K562 (cell line): Measurements from ENCODE around the gene SLC7A10. TPM values are rescaled to one million over a fixed set of nuclear protein-coding genes. Genes with fewer than 3 reads are reported as not detected.
"Not testable (repeated sequence)": the region's sequence is repeated elsewhere in the genome, so short reads cannot be mapped to it uniquely, and the experiment has no call there.

Experiments used
- ATAC-seq: fragments of 200-7000 bp; cut with Tn5 transposase; 3 replicates; pipeline ENCODE4 v1.9.1; 2020; ENCODE audit warnings: moderate library complexity
- BruUV-seq: library from RNA; stranded (reverse); fragments of 400-500 nt; replicated peaks from 2 replicates; lab custom pipeline; 2021; lab: Mats Ljungman, UMichigan
- CTCF ChIA-PET: fragments of 300-600 bp; formaldehyde crosslinking; extraction: SDS; loops from one replicate; lab custom pipeline; 2021; ENCODE audit warnings: low intra/inter-chr PET ratio; lab: Yijun Ruan, JAX
- POLR2A ChIA-PET: fragments of 300-600, 350-650 bp; sonication (Branson Sonifier 250); formaldehyde crosslinking; extraction: SDS; loops from one replicate; lab custom pipeline; 2021; ENCODE audit warnings: antibody characterized with exemption, inconsistent platforms; lab: Yijun Ruan, JAX
- DNase-seq, 4 experiments: peaks; one replicate each; pipeline versions ENCODE4 v3.0.0 to v3.0.0-alpha.2; 2011 to 2018; ENCODE audit warnings: low spot score in 3 of 4, mixed read lengths in 3 of 4; ENCODE audit errors: extremely low read depth in 1 of 4
- FAIRE-seq: peaks from 2 replicates; lab custom pipeline; 2011; peaks lifted over from hg19 to GRCh38; lab: Jason Lieb, UNC
- H2AFZ ChIP-seq: 2 replicates; pipeline ENCODE4 v1.6.0; 2011; ENCODE audit warnings: low read depth, low read length, control low read depth, inconsistent platforms
- H3K27ac ChIP-seq: fragments of 200-600 bp; 3 replicates; pipeline ENCODE4 v1.8.0; 2011; ENCODE audit warnings: low read depth, mild to moderate bottlenecking, control low read depth, inconsistent platforms, low read length, moderate library complexity, mixed read lengths; ENCODE audit errors: extremely low read depth
- H3K27me3 ChIP-seq, 2 experiments: fragments of 300-600 bp in 1 of 2; 2 replicates in 1 of 2; 3 replicates in 1 of 2; pipeline versions ENCODE4 v1.6.0 to v1.8.0; 2011; ENCODE audit warnings: inconsistent platforms in 2 of 2, low read length in 2 of 2, mild to moderate bottlenecking in 1 of 2, mixed read lengths in 1 of 2, moderate library complexity in 1 of 2; ENCODE audit not compliant: control insufficient read depth in 2 of 2, insufficient read depth in 2 of 2
- H3K36me3 ChIP-seq: fragments of 300-600 bp; 3 replicates; pipeline ENCODE4 v1.8.0; 2011; ENCODE audit warnings: mild to moderate bottlenecking, low read length, inconsistent platforms; ENCODE audit not compliant: control insufficient read depth, insufficient read depth
- H3K4me1 ChIP-seq, 2 experiments: fragments of 200-600 bp in 1 of 2; replicated peaks in 1 of 2; 2 replicates in 1 of 2; 3 replicates in 1 of 2; pipeline versions ENCODE4 v1.5.1 to v1.8.0; 2011; ENCODE audit warnings: inconsistent platforms in 2 of 2, low read length in 2 of 2, mild to moderate bottlenecking in 1 of 2, mixed read lengths in 1 of 2, moderate library complexity in 1 of 2; ENCODE audit not compliant: control insufficient read depth in 2 of 2, insufficient read depth in 2 of 2
- H3K4me2 ChIP-seq: 2 replicates; pipeline ENCODE4 v1.6.1; 2011; ENCODE audit warnings: low read length, control low read depth, inconsistent platforms, mixed read lengths; ENCODE audit not compliant: insufficient read depth
- H3K4me3 ChIP-seq: fragments of 200-600 bp; sonication (generic), shearing (Covaris generic); 2 replicates; pipeline ENCODE4 v1.5.1; 2016; ENCODE audit warnings: control low read depth, inconsistent platforms
- H3K79me2 ChIP-seq: fragments of 200-600 bp; 3 replicates; pipeline ENCODE4 v1.8.0; 2011; ENCODE audit warnings: low read length, inconsistent platforms; ENCODE audit not compliant: control insufficient read depth, insufficient read depth
- H3K9ac ChIP-seq, 2 experiments: 2 replicates each; pipeline versions ENCODE4 v1.6.0 to v1.6.1; 2011; ENCODE audit warnings: low read depth in 2 of 2, low read length in 2 of 2, control low read depth in 1 of 2, inconsistent platforms in 1 of 2, mild to moderate bottlenecking in 1 of 2, mixed read lengths in 1 of 2; ENCODE audit not compliant: insufficient read depth in 1 of 2
- H3K9me1 ChIP-seq: one replicate; pipeline ENCODE4 v1.6.0; 2011; ENCODE audit warnings: inconsistent platforms, mild to moderate bottlenecking, low read length, moderate library complexity; ENCODE audit not compliant: control insufficient read depth, insufficient read depth
- H3K9me3 ChIP-seq: replicated peaks from 2 replicates; pipeline ENCODE4 v1.5.1; 2011; ENCODE audit warnings: low read depth, low read length, inconsistent platforms; ENCODE audit not compliant: control insufficient read depth, insufficient read depth
- H4K20me1 ChIP-seq: replicated peaks from 2 replicates; pipeline ENCODE4 v1.6.1; 2011; ENCODE audit warnings: low read length, inconsistent platforms, mixed read lengths; ENCODE audit not compliant: control insufficient read depth, insufficient read depth
- BCOR ChIP-seq: fragments of 450-650 bp; IDR thresholded peaks from 2 replicates; pipeline ENCODE4 v1.6.1; 2016
- HDAC3 ChIP-seq: fragments of 450-650 bp; IDR thresholded peaks from 2 replicates; pipeline ENCODE4 v1.6.1; 2018; ENCODE audit warnings: borderline replicate concordance, mild to moderate bottlenecking, moderate library complexity; ENCODE audit not compliant: partially characterized antibody
- RBM25 ChIP-seq: fragments of 200-400 bp; formaldehyde crosslinking; IDR thresholded peaks from 2 replicates; pipeline ENCODE4 v1.6.1; 2018; ENCODE audit warnings: low read length, low read depth, moderate library complexity; ENCODE audit not compliant: severe bottlenecking
- SLC30A9 ChIP-seq: fragments of 250-450 bp; sonication (Bioruptor Pico); IDR thresholded peaks from 2 replicates; pipeline ENCODE4 v1.8.0; 2022; ENCODE audit warnings: mild to moderate bottlenecking, moderate library complexity
- TEAD2 ChIP-seq: fragments of 450-650 bp; IDR thresholded peaks from 2 replicates; pipeline ENCODE4 v1.6.1; 2016; ENCODE audit warnings: missing genetic modification characterization, control low read depth, missing compliant biosample characterization
- U2AF1 ChIP-seq: fragments of 200-400 bp; formaldehyde crosslinking; optimal IDR thresholded peaks from 2 replicates; pipeline ENCODE3; 2017; ENCODE audit warnings: mild to moderate bottlenecking, low read depth, low read length, moderate library complexity
- ZKSCAN1 ChIP-seq: fragments of 150-350 bp; IDR thresholded peaks from 2 replicates; pipeline ENCODE4 v1.6.1; 2016; ENCODE audit warnings: low read depth, low read length
- ZNF184 ChIP-seq: sonication (generic); formaldehyde crosslinking; IDR thresholded peaks from 2 replicates; pipeline ENCODE4 v1.5.0; 2020; ENCODE audit warnings: missing genetic modification reagents
- ZNF449 ChIP-seq: fragments of 250-450 bp; sonication (Bioruptor Pico); IDR thresholded peaks from 2 replicates; pipeline ENCODE4 v1.8.0; 2022; ENCODE audit warnings: moderate library complexity, mild to moderate bottlenecking, inconsistent platforms
- WGBS: fragments of 100-300 bp; shearing (Covaris generic); methylation state at CpG from one replicate; pipeline ENCODE4 v1.1.6; 2016; ENCODE audit warnings: low coverage, mixed read lengths; ENCODE audit not compliant: insufficient coverage; ENCODE audit errors: missing lambda C conversion rate; 5-methylcytosine and 5-hydroxymethylcytosine counted together
- in situ Hi-C: fragments of 300-500 bp; cut with MboI; formaldehyde crosslinking; loops from 4 replicates; pipeline ENCODE4 v1.15.0; 2018; ENCODE audit warnings: inconsistent platforms, mixed read lengths
- intact Hi-C: fragments of 100-400 bp; cut with micrococcal nuclease; formaldehyde crosslinking; loops from 2 replicates; pipeline ENCODE4 v1.14.2; 2022
- polyA plus RNA-seq, 8 experiments: library from polyadenylated mRNA; depleted of rRNA in 4 of 8; stranded (reverse) in 5 of 8; unstranded in 3 of 8; fragments of >200 nt; fragmentation: Nextera tagmentation in 2 of 8; fragmentation: Illumina TruSeq in 1 of 8; extraction: Ambion mirVana in 2 of 8; extraction: Trizol in 1 of 8; gene quantifications; 2 replicates each; pipeline versions ENCODE4 v1.2.1 to v1.2.3, GENCODE V29; 2011 to 2014; ENCODE audit warnings: inconsistent platforms in 1 of 8, missing spikeins in 1 of 8
- total RNA-seq, 7 experiments: library from RNA; depleted of rRNA in 6 of 7; stranded (reverse); fragments of >200 nt in 6 of 7; fragmentation: Illumina TruSeq in 2 of 7; extraction: Trizol in 2 of 7; gene quantifications; 2 replicates each; pipeline versions ENCODE4 v1.2.1 to v1.2.3, GENCODE V29; 2011 to 2021; ENCODE audit warnings: low replicate concordance in 1 of 7

The SLC7A10 gene
- total and polyA plus RNA-seq, 9 of the 15 experiments (the other 6 are each of a cell fraction or from before 2014, with no cell fraction given), result 0.07 TPM; not detected in 8

GRCh38 chr19:33224694-33225457 lies 774 bp downstream of the SLC7A10 start:
- no peak overlapping the region for H3K9ac ChIP-seq
- H3K4me2 ChIP-seq, result no peak overlapping the region
- no peaks in the 10 kb centered on the region for H3K79me2 ChIP-seq
- H3K9me3 ChIP-seq, result no peaks in the 10 kb centered on the region; the same call in none of the 2 replicates
- H3K27me3 ChIP-seq, result peaks cover 21 to 43% of the 10 kb centered on the region in 2 experiments
- no peak overlapping the region for H3K27ac ChIP-seq
- CTCF ChIA-PET, result interaction anchor here (0.7 kb wide), 1 partner anchor 176 kb away, joined by 3 read pairs; no protein-coding TSS in a partner anchor
- DNase-seq, result no peak
- TF ChIP-seq BCOR, result 0 out of 2 replicates have a peak, but pooled peaks have one; percentile 12
- peak; percentile 17 for TF ChIP-seq RBM25
- no peak for TF ChIP-seq SLC30A9 (CRISPR knock-in tag)
- TF ChIP-seq ZNF449 (CRISPR knock-in tag), result no peak
- no peak for TF ChIP-seq U2AF1
- TF ChIP-seq ZKSCAN1, result peak; percentile 73; the same call in 1 of the 2 replicates
- no peak for TF ChIP-seq HDAC3
- no peak for TF ChIP-seq TEAD2 (tag)
- no peak for TF ChIP-seq ZNF184 (CRISPR knock-in tag)
- H2AFZ ChIP-seq, result no peak overlapping the region
- no peak for FAIRE-seq
- H3K4me1 ChIP-seq, result peaks cover 0 to 9% of the 10 kb centered on the region in 2 experiments; a peak in 2 of 5 replicates
- H3K9me1 ChIP-seq, result no peaks in the 10 kb centered on the region
- in situ Hi-C loops, result no loop called here
- BruUV-seq, result no TSS peak
- WGBS, result 47% methylated on average over 17 of the region's 18 CpGs
- no peaks in the 10 kb centered on the region for H3K36me3 ChIP-seq
- no peak overlapping the region for H3K4me3 ChIP-seq
- intact Hi-C loops, result no loop called here
- POLR2A ChIA-PET, result no interaction called here
- H4K20me1 ChIP-seq, result peaks cover 5% of the 10 kb centered on the region; the same call in 1 of the 2 replicates
- ATAC-seq, result no peak

GRCh38 chr19:33222255-33222654 lies 3.4 kb downstream of the SLC7A10 start:
- H3K4me3 ChIP-seq, H3K27ac ChIP-seq, H3K4me2 ChIP-seq, DNase-seq, FAIRE-seq, H3K9me3 ChIP-seq, H4K20me1 ChIP-seq, H3K79me2 ChIP-seq, H3K9me1 ChIP-seq, intact Hi-C loops, BruUV-seq, H3K36me3 ChIP-seq, in situ Hi-C loops, H3K9ac ChIP-seq, H2AFZ ChIP-seq, ATAC-seq: not testable (repeated sequence)
- WGBS, result 9% methylated on average over 1 of the region's 2 CpGs
- CTCF ChIA-PET, result interaction anchor here (0.8 kb wide), 1 partner anchor 31 kb away, joined by 3 read pairs; no protein-coding TSS in a partner anchor
- Histone ChIP-seq H3K27me3 (peaks cover 36 to 67% of the 10 kb centered on the region in 2 experiments), H3K4me1 (peaks cover 0 to 15% of the 10 kb centered on the region in 2 experiments; a peak in 2 of 5 replicates)
- POLR2A ChIA-PET, result interaction anchor here (1.2 kb wide), 1 partner anchor 37 kb away, joined by 5 read pairs; no protein-coding TSS in a partner anchor
